Adrenal gland (tissue), 19 donors: ENCODE data around the gene SCYGR1. TPM values are rescaled to one million over a fixed set of nuclear protein-coding genes. Genes with fewer than 3 reads are reported as not detected.
"Not testable (repeated sequence)": the region's sequence is repeated elsewhere in the genome, so short reads cannot be mapped to it uniquely, and the experiment has no call there.

Experiments
- DNase-seq, 7 donors: peaks; one replicate each; pipeline ENCODE4 v3.0.0-alpha.2; 2019 to 2020
- H3K27ac ChIP-seq, 5 donors: fragments of 200-600 bp; sonication (generic) in 4 of 5; 1 replicate in 3 of 5; 2 replicates in 2 of 5; pipeline versions ENCODE4 v1.5.1 to v1.8.0; 2016 to 2020; ENCODE audit warnings: mild to moderate bottlenecking in 1 of 5
- H3K27me3 ChIP-seq: fragments of 200-600 bp; 2 replicates; pipeline ENCODE4 v1.8.0; 2021
- H3K36me3 ChIP-seq, 2 donors: fragments of 200-600 bp; replicated peaks in 1 of 2; 1 replicate in 1 of 2; 2 replicates in 1 of 2; pipeline versions ENCODE4 v1.5.1 to v1.8.0; 2018 to 2022
- H3K4me1 ChIP-seq, 2 donors: fragments of 200-600 bp; replicated peaks in 1 of 2; 1 replicate in 1 of 2; 2 replicates in 1 of 2; pipeline versions ENCODE4 v1.5.1 to v1.8.0; 2018 to 2021
- H3K4me3 ChIP-seq, 4 donors: fragments of 200-600 bp; sonication (generic) in 3 of 4; one replicate each; pipeline ENCODE4 v1.5.1; 2016 to 2018
- H3K9me3 ChIP-seq, 3 donors: fragments of 200-600 bp; sonication (generic) in 1 of 3; replicated peaks in 1 of 3; 1 replicate in 2 of 3; 2 replicates in 1 of 3; pipeline versions ENCODE4 v1.5.1 to v1.8.0; 2016 to 2021
- CTCF ChIP-seq, 6 experiments: fragments of 450-650 bp in 4 of 6; fragments of 200-600 bp in 2 of 6; sonication (generic) in 1 of 6; IDR thresholded peaks; 1 replicate in 5 of 6; 2 replicates in 1 of 6; pipeline versions ENCODE4 v1.5.1 to v1.8.0; 2016 to 2021; ENCODE audit warnings: antibody characterized with exemption in 6 of 6, mild to moderate bottlenecking in 2 of 6, moderate library complexity in 1 of 6
- POLR2A ChIP-seq, 2 donors: fragments of 450-650 bp; IDR thresholded peaks; one replicate each; pipeline ENCODE4 v1.6.1; 2017; ENCODE audit warnings: antibody characterized with exemption in 2 of 2, mild to moderate bottlenecking in 2 of 2, moderate library complexity in 1 of 2
- WGBS, 4 donors: extraction: QIAGEN DNeasy Blood & Tissue Kit in 2 of 4; methylation state at CpG; one replicate each; pipeline versions ENCODE4 v1.1.5 to v1.1.7; 2013 to 2017; 5-methylcytosine and 5-hydroxymethylcytosine counted together
- intact Hi-C, 2 donors: fragments of 100-400 bp; cut with DNase I; formaldehyde crosslinking; loops; one replicate each; pipeline versions ENCODE4 v1.14.1 to v1.15.0; 2022 to 2023
- long read RNA-seq, 10 donors: library from polyadenylated mRNA in 3 of 10; unstranded in 2 of 10; stranded (forward) in 1 of 10; transcript quantifications; one replicate each; pipeline ENCODE4 v2.0.0 and lab custom pipeline, GENCODE V29; 2021 to 2026
- polyA plus RNA-seq, 3 donors: library from polyadenylated mRNA; stranded (reverse); fragments of 200-250 nt in 2 of 3; fragments of 350-450 nt in 1 of 3; fragmentation: Illumina TruSeq in 1 of 3; extraction: RNeasy Lipid Tissue Mini Kit (QIAGEN cat#74804) in 1 of 3; gene quantifications; one replicate each; pipeline ENCODE4 v1.2.3, GENCODE V29; 2013 to 2014
- total RNA-seq, 9 donors: library from RNA; depleted of rRNA in 4 of 9; stranded (reverse); fragments of >200 nt in 4 of 9; fragments of 120-200 nt in 1 of 9; fragmentation: NEBNext Ultra II Directional in 1 of 9; extraction: Animal tissue kit (Norgen Biotek cat#: 25700) in 1 of 9; gene quantifications; one replicate each; pipeline versions ENCODE4 v1.1.0 to v1.2.4, GENCODE V29; 2013 to 2023
- donor health status: healthy with polysubstance abuse.
- donor health status: Bipolar disorder and iron deficiency.
- donor health status: DM: yes; HTN: yes; CAD: no.
- donor health status: DM: no; HTN: no; CAD: no.
- donor health status: DM: no; HTN: no; CAD: no.
- donor health status: DM: yes; HTN: yes; CAD: no.

The SCYGR1 gene, protein sequence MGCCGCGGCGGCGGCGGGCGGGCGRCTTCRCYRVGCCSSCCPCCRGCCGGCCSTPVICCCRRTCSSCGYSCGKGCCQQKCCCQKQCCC
- total RNA-seq: not detected
- polyA plus RNA-seq: not detected
- long read RNA-seq, donor 1: 0 reads
- long read RNA-seq, donor 2: 0 reads
- long read RNA-seq, donor 3: 0 reads
- long read RNA-seq, donor 4: 0 reads
- long read RNA-seq, donor 5: 0 reads
- long read RNA-seq, donor 6: 0 reads
- long read RNA-seq, donor 7: 0 reads
- long read RNA-seq, donor 8: 0 reads
- long read RNA-seq, donor 9: 0 reads
- long read RNA-seq, donor 10: 0 reads

GRCh38 chr2:227387583-227387982 lies at the start of gene SCYGR1:
TSS of gene SCYGR1 (minus strand) at chr2:227387949. CDS start at chr2:227387949, 0 bp downstream.
- H3K9me3 ChIP-seq, H3K27me3 ChIP-seq, H3K4me3 ChIP-seq, DNase-seq, H3K4me1 ChIP-seq, H3K27ac ChIP-seq, H3K36me3 ChIP-seq, intact Hi-C loops: not testable (repeated sequence)
- 80 to 91% (median 87%) methylated on average over 1 to 7 of the region's 7 CpGs for WGBS, 4 donors

DNA sequence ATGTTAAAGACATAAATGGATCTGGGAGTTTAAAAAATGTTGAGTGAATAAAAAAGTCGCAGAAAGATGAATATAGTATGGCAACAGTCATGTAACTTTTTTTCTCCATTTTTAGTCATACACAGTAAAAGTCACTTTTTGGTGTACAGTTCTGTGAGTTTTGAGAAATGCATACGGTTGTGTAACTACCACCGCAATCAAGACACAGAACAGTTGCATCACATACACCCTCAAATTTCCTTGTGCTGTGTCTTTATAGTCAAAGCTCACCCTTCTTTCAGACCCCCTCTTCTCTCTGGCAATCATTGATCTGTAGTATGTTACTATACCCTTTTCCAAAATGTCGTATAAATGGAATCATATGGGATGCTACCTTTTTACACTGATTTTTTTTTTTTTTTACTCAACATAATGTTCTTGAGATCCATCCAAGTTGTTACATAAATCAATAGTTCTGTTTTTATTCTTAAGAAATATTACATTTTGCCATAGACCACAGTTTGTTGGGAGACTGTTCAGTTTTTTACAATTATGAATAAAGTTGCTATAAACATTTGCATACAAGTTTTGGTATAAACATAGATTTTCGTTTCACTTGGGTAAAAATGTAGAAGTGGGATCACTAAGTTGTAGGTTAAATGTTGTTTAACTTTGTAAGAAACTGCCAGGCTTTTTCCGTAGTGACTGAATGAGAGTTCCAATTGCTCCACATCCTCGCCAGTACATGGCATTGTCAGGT lies 48.9 kb upstream of the SCYGR1 start:
- Histone ChIP-seq H3K9me3 (no peaks in the 10 kb centered on the region), H3K27me3 (no peaks in the 10 kb centered on the region), H3K4me3 (no peak overlapping the region), H3K36me3 (no peaks in the 10 kb centered on the region), H3K4me1 (no peaks in the 10 kb centered on the region), H3K27ac (peak overlapping the region in 1 of 5 donors; percentile 20)
- TF ChIP-seq POLR2A (IDR thresholded peaks at IDR 0.05) (no peak), CTCF (IDR thresholded peaks at IDR 0.05) (no peak)
- intact Hi-C loops: no loop called here
- 66 to 75% (median 70%) methylated on average over 7 of the region's 7 CpGs for WGBS, 4 donors
- no peak for DNase-seq

DNA sequence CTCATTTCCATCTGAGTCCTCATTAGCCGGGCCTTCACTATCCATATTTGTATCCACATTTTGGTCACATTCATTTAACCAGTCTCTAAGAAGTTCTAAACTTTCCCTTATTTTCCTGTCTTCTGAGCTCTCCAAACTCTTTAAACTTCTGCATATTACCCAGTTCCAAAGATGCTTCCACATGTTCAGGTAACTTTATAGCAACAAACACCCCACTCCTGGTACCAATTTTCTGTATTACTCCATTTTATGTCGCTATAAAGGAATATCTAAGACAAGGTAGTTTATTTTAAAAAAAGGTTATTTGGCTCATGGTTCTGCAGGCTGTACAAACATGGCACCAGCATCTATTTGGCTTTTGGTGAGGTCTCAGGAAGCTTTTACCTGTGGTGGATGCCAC lies 45.4 kb upstream of the SCYGR1 start:
- no peak for DNase-seq
- Histone ChIP-seq H3K36me3 (no peaks in the 10 kb centered on the region), H3K27ac (no peak overlapping the region), H3K9me3 (no peaks in the 10 kb centered on the region), H3K4me1 (no peaks in the 10 kb centered on the region), H3K27me3 (no peaks in the 10 kb centered on the region), H3K4me3 (no peak overlapping the region)
- no peak for TF ChIP-seq POLR2A (IDR thresholded peaks at IDR 0.05)
- TF ChIP-seq CTCF (IDR thresholded peaks at IDR 0.05): no peak
- intact Hi-C loops: no loop called here
- 65 to 92% (median 78%) methylated on average over 2 of the region's 2 CpGs for WGBS, 4 donors

GRCh38 chr2:227430639-227431038 lies 42.9 kb upstream of the SCYGR1 start:
- 71 to 85% (median 80%) methylated on average over 3 of the region's 3 CpGs for WGBS, 4 donors
- no peak overlapping the region for H3K4me3 ChIP-seq
- intact Hi-C loops: no loop called here
- no peaks in the 10 kb centered on the region for H3K36me3 ChIP-seq
- no peaks in the 10 kb centered on the region for H3K27me3 ChIP-seq
- DNase-seq: no peak
- no peaks in the 10 kb centered on the region for H3K9me3 ChIP-seq
- TF ChIP-seq CTCF (IDR thresholded peaks at IDR 0.05) (no peak), POLR2A (IDR thresholded peaks at IDR 0.05) (no peak)
- H3K27ac ChIP-seq: no peak overlapping the region
- no peaks in the 10 kb centered on the region for H3K4me1 ChIP-seq
